ENCODE results near the gene METTL22.
A peak's percentile ranks its signal among the peaks of the same experiment; 100 is the strongest.

Gene METTL22

DNA sequence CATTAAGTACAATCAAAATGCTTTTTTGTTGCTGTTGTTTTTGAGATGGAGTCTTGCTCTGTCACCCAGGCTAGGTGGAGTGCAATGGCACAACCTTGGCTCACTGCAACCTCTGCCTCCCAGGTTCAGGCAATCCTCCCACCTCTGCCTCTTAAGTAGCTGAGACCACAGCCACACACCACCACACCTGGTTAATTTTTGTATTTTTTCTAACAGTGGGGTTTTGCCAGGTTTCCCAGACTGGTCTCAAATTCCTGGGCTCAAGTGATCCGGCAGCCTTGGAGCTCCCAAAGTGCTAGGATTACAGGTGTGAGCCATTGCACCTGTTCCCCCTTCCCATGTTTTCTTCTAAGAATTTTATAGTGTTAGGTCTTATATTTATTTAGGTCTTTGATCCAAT, 48.0 kb downstream of the METTL22 start:
- no peak for DNase-seq (ENCODE audit: extremely low read depth, low read depth)
- H3K4me3 ChIP-seq (replicated peaks; ENCODE audit: low read depth, low read length), result no peak overlapping the region
- TF ChIP-seq CTCF (IDR thresholded peaks at IDR 0.05; ENCODE audit: low read depth, low read length, missing control alignments), result no peak

DNA sequence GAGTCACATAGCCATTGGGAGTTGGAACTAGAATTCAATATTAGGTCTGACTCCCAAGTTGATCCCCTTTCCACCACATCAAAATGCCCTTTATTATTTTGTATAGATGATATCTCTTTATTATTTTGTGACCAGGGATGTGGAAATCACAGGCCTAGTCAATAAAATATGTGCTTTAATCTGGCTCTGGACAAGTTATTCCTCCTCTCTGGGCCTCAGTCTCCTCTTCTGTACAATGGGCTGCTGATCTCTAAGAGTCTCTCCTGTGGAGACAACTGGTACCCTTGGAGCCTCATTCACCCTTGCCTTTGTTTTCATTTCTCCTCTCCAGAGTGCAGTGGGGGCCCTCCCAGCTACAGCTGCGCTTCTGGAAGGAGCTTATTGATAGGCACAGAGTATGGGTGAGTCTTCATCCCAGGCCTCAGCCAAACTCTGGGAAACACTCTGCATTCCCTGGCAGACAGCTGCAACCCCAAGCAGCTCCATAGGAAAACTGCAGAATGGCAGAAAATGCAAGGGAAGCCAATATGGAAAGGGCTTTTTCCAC, 48.6 kb downstream of the METTL22 start:
- no peak for DNase-seq (ENCODE audit: extremely low read depth, low read depth)
- TF ChIP-seq CTCF (IDR thresholded peaks at IDR 0.05; ENCODE audit: low read depth, low read length, missing control alignments), result no peak
- no peak overlapping the region for H3K4me3 ChIP-seq (replicated peaks; ENCODE audit: low read depth, low read length)

GRCh38 chr16:8673611-8674412, 52.3 kb downstream of the METTL22 start:
- H3K4me3 ChIP-seq (replicated peaks; ENCODE audit: low read depth, low read length), result peak overlapping the region; percentile 53
- TF ChIP-seq CTCF (IDR thresholded peaks at IDR 0.05; ENCODE audit: low read depth, low read length, missing control alignments), result no peak
- no peak for DNase-seq (ENCODE audit: extremely low read depth, low read depth)

GRCh38 chr16:8674413-8675022, 53.0 kb downstream of the METTL22 start, which contains the start of gene ABAT:
Gene ABAT, plus strand, starts transcription at chr16:8674617. Its CDS starts 61,123 bp downstream, at chr16:8735740.
- peak within 1 kb of the TSS; percentile 53 for H3K4me3 ChIP-seq (replicated peaks; ENCODE audit: low read depth, low read length)
- TF ChIP-seq CTCF (IDR thresholded peaks at IDR 0.05; ENCODE audit: low read depth, low read length, missing control alignments), result no peak
- peak; percentile 17 for DNase-seq (ENCODE audit: extremely low read depth, low read depth)

DNA sequence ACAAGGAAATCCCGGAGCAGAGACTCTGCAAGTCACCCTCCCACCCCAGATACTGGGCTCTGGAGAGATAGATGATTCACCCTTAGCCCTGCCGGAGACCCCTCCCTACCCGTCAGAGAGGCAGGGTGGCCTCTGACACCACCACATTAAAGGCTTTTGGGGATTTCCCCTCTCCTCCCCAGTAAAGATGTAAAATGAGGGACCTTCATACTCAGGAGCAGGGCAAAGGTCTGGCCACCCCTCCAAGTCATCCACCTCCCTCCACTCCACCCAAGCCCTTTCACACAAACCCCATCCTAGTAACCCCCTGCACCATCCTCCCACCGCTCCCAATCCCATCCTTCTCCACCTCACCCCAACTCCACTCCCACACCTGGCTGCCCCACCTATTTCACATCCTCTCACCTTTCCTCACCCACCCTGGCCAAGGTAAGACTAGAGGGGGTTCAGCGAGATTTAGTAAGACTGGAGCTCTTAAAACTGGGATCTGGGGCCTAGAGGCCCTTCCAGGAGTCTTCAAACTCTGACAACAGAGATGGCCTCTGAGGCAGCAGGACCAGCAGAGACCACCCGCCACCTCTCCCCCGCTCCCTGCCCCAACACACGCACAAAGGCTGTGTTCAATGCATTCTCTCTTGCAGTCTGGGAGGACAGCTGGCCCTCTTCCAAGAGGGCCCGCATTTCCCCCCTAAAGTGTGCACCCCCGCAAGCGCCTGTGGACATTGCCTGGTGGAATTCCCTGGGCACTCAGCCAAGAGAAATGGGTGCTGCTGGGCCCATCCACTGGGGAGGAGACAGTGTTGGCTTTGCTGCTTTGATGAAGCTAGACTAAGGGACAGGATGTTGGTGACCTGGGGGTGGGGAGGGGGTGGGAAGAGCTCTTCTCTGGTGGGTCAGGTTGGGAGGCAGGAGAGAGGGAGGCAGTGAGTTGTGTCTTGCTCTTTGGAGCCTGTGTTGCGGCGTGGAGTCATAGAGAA, 54.0 kb downstream of the METTL22 start:
- no peak for DNase-seq (ENCODE audit: extremely low read depth, low read depth)
- peak overlapping the region; percentile 53 for H3K4me3 ChIP-seq (replicated peaks; ENCODE audit: low read depth, low read length)
- no peak for TF ChIP-seq CTCF (IDR thresholded peaks at IDR 0.05; ENCODE audit: low read depth, low read length, missing control alignments)

DNA sequence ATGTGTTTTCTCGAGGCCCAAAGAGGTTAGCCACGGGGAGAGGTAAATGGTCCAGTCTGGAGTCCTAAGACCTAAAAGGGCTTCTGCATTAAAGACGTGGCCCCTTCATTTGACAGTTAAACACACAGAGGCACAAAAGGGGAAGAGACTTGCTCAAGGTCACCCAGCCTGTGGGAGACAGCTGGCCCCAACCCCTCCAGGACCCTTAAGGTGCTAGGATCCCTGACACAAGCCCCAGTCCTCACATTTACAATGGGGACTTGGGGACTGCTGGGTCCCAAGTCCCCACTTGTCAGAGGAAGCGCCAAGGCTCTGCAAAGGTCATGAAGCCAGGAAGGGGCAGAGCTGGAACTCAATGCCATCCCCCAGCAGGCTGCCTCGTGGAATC, 54.7 kb downstream of the METTL22 start:
- H3K4me3 ChIP-seq (replicated peaks; ENCODE audit: low read depth, low read length), result no peak overlapping the region
- TF ChIP-seq CTCF (IDR thresholded peaks at IDR 0.05; ENCODE audit: low read depth, low read length, missing control alignments), result no peak
- DNase-seq (ENCODE audit: extremely low read depth, low read depth), result no peak

Data from HFF-Myc (cell line).